ENCODE data around the gene FOXB2. TPM values are rescaled to one million over a fixed set of nuclear protein-coding genes. Genes with fewer than 3 reads are reported as not detected.

The FOXB2 gene
- polyA plus RNA-seq, 1 of the 3 experiments (the other 2 are of a cell fraction) = not detected

GRCh38 chr9:77021922-77022782, 2.7 kb downstream of the FOXB2 start:
- ChIA-PET POLR2A (no interaction called here), CTCF (interaction anchor here (1.2 kb wide), 1 partner anchor 212 kb away, joined by 3 read pairs; no protein-coding TSS in a partner anchor)
- Histone ChIP-seq H3K27me3 (ENCODE audit: insufficient read depth) (peaks cover 94% of the 10 kb centered on the region), H3F3A (replicated peaks; ENCODE audit: insufficient read depth) (no peaks in the 10 kb centered on the region), H3K4me2 (no peak overlapping the region), H3K9me3 (no peaks in the 10 kb centered on the region), H3K4me3 (ENCODE audit: low read depth in 2 of 2, low read length in 1 of 2) (no peak overlapping the region), H4K20me1 (ENCODE audit: insufficient read depth) (no peaks in the 10 kb centered on the region), H3K79me2 (ENCODE audit: insufficient read depth) (no peaks in the 10 kb centered on the region), H3K9me2 (no peaks in the 10 kb centered on the region), H3K9ac (no peak overlapping the region), H3K27ac (ENCODE audit: low read depth in 2 of 2, low read length in 1 of 2) (no peak overlapping the region), H3K36me3 (replicated peaks in 1 of 2; ENCODE audit: control insufficient read depth in 1 of 2, insufficient read depth in 2 of 2, low read length in 1 of 2) (no peaks in the 10 kb centered on the region), H2AFZ (ENCODE audit: low read depth) (no peak overlapping the region), H3K4me1 (ENCODE audit: control insufficient read depth in 1 of 2, insufficient read depth in 2 of 2, low read depth in 1 of 2, low read length in 1 of 2) (no peaks in the 10 kb centered on the region; a peak in 1 of 4 replicates)
- no peak for TF ChIP-seq JUND (IDR thresholded peaks at IDR 0.05)
- TF ChIP-seq EZH2phosphoT487 (IDR thresholded peaks at IDR 0.05; ENCODE audit: borderline replicate concordance, low read depth) = peak; percentile 46; the same call in 1 of the 2 replicates
- peak; percentile 28 for DNase-seq
- WGBS (ENCODE audit: low lambda C conversion rate) = 12% methylated on average over 36 of the region's 37 CpGs

- H3K9me3 ChIP-seq = no peaks in the 10 kb centered on the region
- WGBS (ENCODE audit: low lambda C conversion rate) = 8% methylated on average over 29 of the region's 43 CpGs
- no peak overlapping the region for H2AFZ ChIP-seq (ENCODE audit: low read depth)
- no peak overlapping the region for H3K9ac ChIP-seq
- POLR2A ChIA-PET = no interaction called here
- H3K27me3 ChIP-seq (ENCODE audit: insufficient read depth) = peaks cover 90% of the 10 kb centered on the region
- H3K79me2 ChIP-seq (ENCODE audit: insufficient read depth) = no peaks in the 10 kb centered on the region
- no peaks in the 10 kb centered on the region for H3K9me2 ChIP-seq
- CTCF ChIA-PET = no interaction called here
- DNase-seq = peak; percentile 36
- TF ChIP-seq MEF2A (IDR thresholded peaks at IDR 0.05; ENCODE audit: borderline replicate concordance, low read depth) (no peak), EZH2phosphoT487 (IDR thresholded peaks at IDR 0.05; ENCODE audit: borderline replicate concordance, low read depth) (peak; percentile 69), MAX (IDR thresholded peaks at IDR 0.05; ENCODE audit: low read depth) (no peak), USF1 (IDR thresholded peaks at IDR 0.05; ENCODE audit: borderline replicate concordance, low read depth) (no peak), JUND (IDR thresholded peaks at IDR 0.05) (no peak)
- H3K4me3 ChIP-seq (ENCODE audit: low read depth in 2 of 2, low read length in 1 of 2) = no peak overlapping the region
- H3F3A ChIP-seq (replicated peaks; ENCODE audit: insufficient read depth) = no peaks in the 10 kb centered on the region
- H3K27ac ChIP-seq (ENCODE audit: low read depth in 2 of 2, low read length in 1 of 2) = no peak overlapping the region
- no peaks in the 10 kb centered on the region for H3K36me3 ChIP-seq (replicated peaks in 1 of 2; ENCODE audit: control insufficient read depth in 1 of 2, insufficient read depth in 2 of 2, low read length in 1 of 2)
- H3K4me1 ChIP-seq (ENCODE audit: control insufficient read depth in 1 of 2, insufficient read depth in 2 of 2, low read depth in 1 of 2, low read length in 1 of 2) = no peaks in the 10 kb centered on the region; a peak in 1 of 4 replicates
- H4K20me1 ChIP-seq (ENCODE audit: insufficient read depth) = no peaks in the 10 kb centered on the region
- H3K4me2 ChIP-seq = no peak overlapping the region
These were observed 3.5 kb downstream of the FOXB2 start for GRCh38 chr9:77022783-77023440.

- Histone ChIP-seq H3F3A (replicated peaks; ENCODE audit: insufficient read depth) (no peaks in the 10 kb centered on the region), H3K9me3 (no peaks in the 10 kb centered on the region), H3K4me3 (ENCODE audit: low read depth in 2 of 2, low read length in 1 of 2) (no peak overlapping the region), H3K27ac (ENCODE audit: low read depth in 2 of 2, low read length in 1 of 2) (no peak overlapping the region), H3K79me2 (ENCODE audit: insufficient read depth) (no peaks in the 10 kb centered on the region), H3K9me2 (no peaks in the 10 kb centered on the region), H2AFZ (ENCODE audit: low read depth) (no peak overlapping the region), H4K20me1 (ENCODE audit: insufficient read depth) (no peaks in the 10 kb centered on the region), H3K4me1 (ENCODE audit: control insufficient read depth in 1 of 2, insufficient read depth in 2 of 2, low read depth in 1 of 2, low read length in 1 of 2) (no peaks in the 10 kb centered on the region; a peak in 1 of 4 replicates), H3K36me3 (replicated peaks in 1 of 2; ENCODE audit: control insufficient read depth in 1 of 2, insufficient read depth in 2 of 2, low read length in 1 of 2) (no peaks in the 10 kb centered on the region), H3K27me3 (ENCODE audit: insufficient read depth) (peaks cover 86% of the 10 kb centered on the region), H3K4me2 (no peak overlapping the region), H3K9ac (no peak overlapping the region)
- 16% methylated on average over 10 of the region's 10 CpGs for WGBS (ENCODE audit: low lambda C conversion rate)
- ChIA-PET POLR2A (no interaction called here), CTCF (no interaction called here)
- no peak for DNase-seq
- TF ChIP-seq NFIC (IDR thresholded peaks at IDR 0.05; ENCODE audit: borderline replicate concordance) = no peak
- TF ChIP-seq FOXM1 (IDR thresholded peaks at IDR 0.05; ENCODE audit: low read depth) = no peak
- TF ChIP-seq MXI1 (IDR thresholded peaks at IDR 0.05; ENCODE audit: low read depth, low read length) = no peak
- no peak for TF ChIP-seq EP300 (IDR thresholded peaks at IDR 0.05; ENCODE audit: borderline replicate concordance in 1 of 2, low read depth in 1 of 2, low read length in 1 of 2)
- no peak for TF ChIP-seq JUND (IDR thresholded peaks at IDR 0.05)
- no peak for TF ChIP-seq SMC3 (IDR thresholded peaks at IDR 0.05; ENCODE audit: low read depth, low read length)
- no peak for TF ChIP-seq ELF1 (IDR thresholded peaks at IDR 0.05)
- TF ChIP-seq TCF12 (IDR thresholded peaks at IDR 0.05) = no peak
- TF ChIP-seq GABPA (IDR thresholded peaks at IDR 0.05; ENCODE audit: low read depth) = no peak
- no peak for TF ChIP-seq CHD2 (IDR thresholded peaks at IDR 0.05; ENCODE audit: low read length, partially characterized antibody)
- TF ChIP-seq YY1 (IDR thresholded peaks at IDR 0.05; ENCODE audit: low read depth) = no peak
- TF ChIP-seq USF2 (IDR thresholded peaks at IDR 0.05; ENCODE audit: borderline replicate concordance, low read depth, low read length) = no peak
- no peak for TF ChIP-seq POLR2AphosphoS5 (IDR thresholded peaks at IDR 0.05; ENCODE audit: low read depth, low read length)
- TF ChIP-seq IRF3 (IDR thresholded peaks at IDR 0.05; ENCODE audit: low read depth, low read length) = no peak
- no peak for TF ChIP-seq RXRA (IDR thresholded peaks at IDR 0.05; ENCODE audit: borderline replicate concordance, low read depth)
These were observed 4.3 kb downstream of the FOXB2 start for GRCh38 chr9:77023726-77024125.
